ENCODE measurements around the gene ITGAV. TPM values are rescaled to one million over a fixed set of nuclear protein-coding genes. Genes with fewer than 3 reads are reported as not detected.
"Not testable (repeated sequence)": the region's sequence is repeated elsewhere in the genome, so short reads cannot be mapped to it uniquely, and the experiment has no call there.

ITGAV gene
- total RNA-seq (2014; rRNA removed), result 104 and 125 TPM in 2 replicates
- 25.6 TPM for polyA plus RNA-seq (2012)

DNA sequence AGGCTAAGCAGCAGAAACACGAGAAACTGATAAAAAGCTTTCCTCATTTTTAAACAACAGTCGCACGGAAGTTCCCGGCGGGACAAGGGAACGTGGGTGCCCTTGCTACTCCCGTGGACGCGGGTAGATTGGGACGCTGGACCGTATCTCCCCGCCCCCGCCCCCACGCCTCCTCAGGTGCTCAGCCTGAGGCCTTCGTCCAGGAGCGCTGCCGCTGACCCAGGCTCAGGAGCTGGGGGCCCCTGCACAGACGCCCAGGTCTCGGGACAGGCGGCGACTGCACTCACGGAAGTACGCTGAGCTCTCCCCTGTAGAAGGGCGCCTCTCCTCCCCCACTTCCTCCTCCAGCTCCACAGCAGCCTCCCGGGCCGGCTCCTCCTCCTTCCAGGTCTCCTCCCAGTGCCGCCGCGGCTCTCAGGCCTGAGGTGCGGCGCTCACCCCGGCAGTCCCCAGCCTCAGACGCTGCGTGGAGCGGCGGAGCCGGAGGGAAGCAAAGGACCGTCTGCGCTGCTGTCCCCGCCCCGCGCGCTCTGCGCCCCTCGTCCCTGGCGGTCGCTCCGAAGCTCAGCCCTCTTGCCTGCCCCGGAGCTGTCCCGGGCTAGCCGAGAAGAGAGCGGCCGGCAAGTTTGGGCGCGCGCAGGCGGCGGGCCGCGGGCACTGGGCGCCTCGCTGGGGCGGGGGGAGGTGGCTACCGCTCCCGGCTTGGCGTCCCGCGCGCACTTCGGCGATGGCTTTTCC, at the start of gene ITGAV:
ITGAV (plus strand) TSS at position 445 of the 738 bp plus-strand sequence; CDS start at position 728, 283 bp downstream.
- DNase-seq (ENCODE audit: low read depth), result peak; percentile 89

- peak; percentile 70 for DNase-seq (ENCODE audit: low read depth)
Observed at GRCh38 chr2:186540941-186541340, 48.9 kb upstream of the ITGAV start.

GRCh38 chr2:186542002-186542401, 47.9 kb upstream of the ITGAV start:
- DNase-seq (ENCODE audit: low read depth), result no peak

- DNase-seq (ENCODE audit: low read depth), result peak; percentile 61
Observed at GRCh38 chr2:186543561-186544131, 46.2 kb upstream of the ITGAV start.

DNA sequence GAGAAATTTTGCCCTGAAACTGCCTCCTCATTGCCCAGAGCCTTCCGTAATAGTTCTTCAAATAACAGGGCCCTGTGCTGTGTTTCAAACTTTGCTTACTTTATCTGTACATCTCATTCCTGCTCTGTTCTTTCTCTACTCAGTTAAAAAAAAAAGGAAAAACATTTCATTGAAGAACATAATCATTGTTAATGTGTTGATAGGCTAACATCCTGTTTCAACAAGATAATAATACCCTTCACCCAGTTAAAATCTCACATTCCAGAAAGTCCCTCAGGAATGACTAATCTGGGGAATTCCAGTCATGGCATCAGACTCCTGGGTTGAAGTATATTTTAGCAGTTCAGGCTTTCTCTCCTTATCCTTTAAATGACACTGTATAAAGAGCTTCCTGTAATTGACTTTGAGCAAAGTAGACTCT, 45.6 kb upstream of the ITGAV start:
- DNase-seq (ENCODE audit: low read depth), result peak; percentile 88

DNA sequence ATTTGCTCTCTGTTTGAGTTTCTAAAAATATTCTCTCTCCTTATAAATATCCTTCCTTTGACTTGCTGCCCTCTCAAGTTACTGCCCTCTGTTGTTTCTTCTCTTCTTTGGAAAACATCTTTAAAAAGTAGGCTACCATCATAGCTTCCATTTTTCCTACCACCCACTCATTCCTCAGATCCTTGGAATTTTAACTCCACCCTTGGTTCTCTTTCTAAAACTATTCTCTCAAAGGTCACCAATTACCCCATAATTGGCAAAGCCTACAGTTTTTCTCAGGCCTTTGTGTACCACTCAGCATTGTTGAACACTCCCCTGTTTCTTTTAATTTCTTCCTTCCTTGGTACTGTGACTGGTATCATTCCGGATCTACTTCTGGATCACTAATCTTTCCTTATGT, 43.0 kb upstream of the ITGAV start:
- DNase-seq (ENCODE audit: low read depth), result no peak

DNA sequence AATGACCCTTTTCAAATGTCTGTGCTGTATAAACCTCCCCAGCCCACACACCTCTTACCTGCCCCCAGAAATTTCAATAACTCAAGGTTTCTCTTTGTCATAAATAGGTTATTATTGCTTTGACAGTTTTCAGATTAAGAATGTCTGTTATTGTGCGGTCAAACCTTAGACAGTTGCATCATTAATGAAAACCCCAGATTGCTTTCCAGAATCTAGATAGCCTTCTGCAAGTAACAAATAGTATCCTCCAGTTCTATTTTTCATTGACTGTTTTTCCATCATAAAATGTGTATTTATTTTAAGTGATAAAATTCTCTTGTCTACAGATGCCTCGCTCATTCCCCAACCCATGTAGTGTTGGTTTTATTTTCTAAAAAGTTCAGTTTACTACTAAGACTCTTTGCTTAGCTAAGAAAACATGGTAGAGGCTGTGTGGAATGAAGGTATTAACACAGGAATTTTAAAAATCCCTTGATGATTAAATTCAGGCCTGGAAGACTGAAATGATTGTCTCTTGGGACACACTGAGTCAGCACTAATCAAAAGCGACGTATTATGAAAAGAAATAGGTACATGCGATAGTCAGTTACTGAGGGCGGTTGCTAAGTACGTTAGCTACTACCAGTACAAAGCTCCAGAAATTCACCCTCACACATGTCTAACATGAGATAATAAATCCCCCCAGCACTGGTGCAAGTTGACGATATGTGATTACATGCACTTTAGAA, 38.4 kb upstream of the ITGAV start:
- DNase-seq (ENCODE audit: low read depth), result no peak

GRCh38 chr2:186554429-186554828, 35.4 kb upstream of the ITGAV start:
- DNase-seq (ENCODE audit: low read depth), result peak; percentile 22

DNA sequence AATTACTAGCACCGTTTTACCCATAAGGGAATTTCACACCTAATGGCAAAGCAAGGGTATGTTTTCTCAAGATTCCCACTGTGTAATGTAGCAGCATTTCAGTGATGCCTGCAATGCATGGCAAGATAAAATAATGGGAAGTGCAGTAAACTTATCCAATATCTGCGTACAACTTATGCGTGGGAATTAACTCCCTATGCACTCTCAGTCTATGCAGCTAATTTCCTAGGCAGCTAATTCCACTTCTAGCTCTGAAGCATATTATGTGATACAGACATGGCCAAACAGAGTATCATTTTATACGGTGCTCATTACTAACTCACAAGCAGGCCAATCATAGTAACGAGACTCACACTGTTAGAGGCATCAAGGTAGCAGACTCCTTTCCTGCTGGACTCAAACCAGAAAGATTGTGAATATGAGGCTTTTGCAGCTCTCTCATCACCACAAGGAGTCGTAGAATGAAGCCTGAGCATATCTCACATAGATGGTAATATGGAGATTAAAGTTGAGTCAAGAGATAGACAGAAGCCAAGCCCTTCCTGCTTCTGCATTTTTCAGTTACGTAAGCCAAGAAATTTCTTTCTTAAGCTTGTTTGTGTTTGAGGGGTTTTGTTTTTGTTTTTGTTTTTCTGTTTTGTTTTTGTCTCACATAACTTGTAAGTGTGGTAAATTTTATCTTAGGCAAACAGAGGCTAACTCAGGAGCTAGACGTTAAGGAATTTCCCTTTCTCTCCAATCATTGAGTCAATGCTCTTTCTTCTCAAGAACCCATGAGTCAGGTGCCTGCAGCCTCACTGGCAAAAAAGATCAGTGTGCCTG, 34.8 kb upstream of the ITGAV start:
- DNase-seq (ENCODE audit: low read depth), result no peak

GRCh38 chr2:186558512-186559276, 31.2 kb upstream of the ITGAV start:
- no peak for DNase-seq (ENCODE audit: low read depth)

GRCh38 chr2:186559370-186559769, 30.5 kb upstream of the ITGAV start:
- no peak for DNase-seq (ENCODE audit: low read depth)

DNA sequence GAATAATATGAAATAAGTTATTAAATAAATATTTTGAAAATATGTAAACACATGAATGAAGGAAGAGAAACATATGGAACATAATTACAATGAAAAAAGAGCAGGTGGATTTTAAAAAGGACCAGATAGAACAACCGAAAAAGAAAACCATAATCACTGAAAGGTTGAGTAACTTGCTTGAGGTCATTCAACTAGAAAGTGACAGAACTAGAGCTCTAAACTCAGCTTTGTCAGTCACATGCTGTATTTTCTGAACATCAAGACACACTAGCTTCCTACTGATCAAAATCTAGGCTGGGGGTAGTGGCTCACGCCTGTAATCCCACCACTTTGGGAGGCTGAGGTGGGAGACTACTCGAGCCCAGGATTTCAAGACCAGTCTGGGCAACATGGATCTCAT, 30.0 kb upstream of the ITGAV start:
- no peak for DNase-seq (ENCODE audit: low read depth)

- DNase-seq (ENCODE audit: low read depth), result no peak
Observed at GRCh38 chr2:186560254-186560653, 29.6 kb upstream of the ITGAV start.

DNA sequence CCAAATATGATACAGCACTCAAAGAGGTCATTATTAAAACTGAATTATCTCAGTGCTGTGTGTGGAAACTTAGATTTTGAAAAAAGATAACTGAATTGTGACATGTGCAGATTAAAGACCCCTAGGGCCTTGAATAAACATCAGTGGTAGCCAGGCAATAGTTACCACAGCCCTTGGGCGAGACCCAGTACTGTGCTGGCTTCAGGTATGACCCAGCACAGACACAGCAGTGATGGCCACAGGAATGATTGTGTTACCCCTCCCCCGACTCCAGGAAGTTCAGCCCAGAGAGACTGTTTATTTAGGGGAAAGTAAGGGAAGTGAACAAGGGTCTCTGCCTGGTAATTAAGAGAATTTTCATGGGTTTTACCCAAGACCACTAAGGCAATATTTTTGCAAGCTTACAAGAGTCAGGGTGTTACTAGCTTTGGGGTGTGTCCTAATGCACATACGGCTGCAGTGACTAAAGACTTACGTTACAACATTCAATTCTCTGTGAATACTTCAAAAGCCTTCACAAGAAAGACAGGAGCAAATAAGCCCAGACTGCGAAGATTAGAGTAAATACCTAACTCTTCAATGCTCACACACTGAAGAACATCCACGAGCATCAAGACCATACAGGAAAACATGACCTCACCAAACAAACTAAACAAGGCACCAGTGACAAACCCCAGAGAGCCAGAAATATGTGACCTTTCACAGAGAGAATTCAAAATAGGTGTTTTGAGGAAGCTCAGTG, 28.2 kb upstream of the ITGAV start:
- no peak for DNase-seq (ENCODE audit: low read depth)

- DNase-seq (ENCODE audit: low read depth), result no peak
Observed at GRCh38 chr2:186562209-186562578, 27.7 kb upstream of the ITGAV start.

DNA sequence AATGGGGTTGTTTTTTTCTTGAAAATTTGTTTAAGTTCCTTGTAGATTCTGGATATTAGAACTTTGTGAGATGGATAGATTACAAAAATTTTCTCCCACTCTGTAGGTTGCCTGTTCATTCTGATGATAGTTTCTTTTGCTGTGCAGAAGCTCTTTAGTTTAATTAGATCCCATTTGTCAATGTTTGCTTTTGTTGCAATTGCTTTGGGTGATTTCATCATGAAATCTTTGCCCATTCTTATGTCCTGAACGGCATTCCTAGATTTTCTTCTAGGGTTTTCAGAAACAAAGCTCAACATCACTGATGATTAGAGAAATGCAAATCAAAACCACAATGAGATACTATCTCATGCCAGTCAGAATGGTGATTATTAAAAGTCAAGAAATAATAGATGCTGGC, 21.3 kb upstream of the ITGAV start:
- DNase-seq (ENCODE audit: low read depth), result not testable (repeated sequence)

DNA sequence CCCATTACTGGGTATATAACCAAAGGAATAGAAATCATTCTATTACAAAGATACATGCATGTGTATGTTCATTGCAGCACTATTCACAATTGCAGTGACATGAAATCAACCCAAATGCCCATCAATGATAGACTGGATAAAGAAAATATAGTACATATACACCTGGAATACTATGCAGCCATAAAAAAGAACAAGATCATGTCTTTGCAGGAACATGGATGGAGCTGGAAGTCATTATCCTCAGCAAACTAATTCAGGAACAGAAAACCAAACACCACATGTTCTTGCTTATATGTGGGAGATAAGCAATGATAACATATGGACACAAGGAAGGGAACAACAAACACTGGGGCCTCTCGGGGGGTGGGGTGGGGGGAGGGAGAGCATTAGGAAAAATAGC, 20.7 kb upstream of the ITGAV start:
- not testable (repeated sequence) for DNase-seq (ENCODE audit: low read depth)

- DNase-seq (ENCODE audit: low read depth), result no peak
Observed at GRCh38 chr2:186569897-186570296, 20.0 kb upstream of the ITGAV start.

DNA sequence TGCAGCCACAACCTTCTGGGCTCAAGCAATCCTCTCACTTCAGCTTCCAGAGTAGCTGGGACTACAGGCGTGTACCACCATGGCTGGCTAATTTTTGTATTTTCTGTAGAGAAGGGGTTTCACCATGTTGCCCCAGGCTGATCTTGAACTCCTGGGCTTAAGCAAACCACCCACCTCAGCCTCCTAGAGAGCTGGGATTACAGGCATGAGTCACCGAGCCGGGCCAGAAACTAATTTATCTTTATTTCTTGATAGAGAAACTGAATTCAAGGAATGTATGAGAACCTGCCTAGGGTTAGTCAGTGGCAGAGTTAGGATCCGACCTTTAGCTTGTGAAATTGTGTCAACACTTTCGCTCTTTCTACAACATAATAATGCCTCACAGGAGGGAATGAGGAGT, 19.3 kb upstream of the ITGAV start:
- DNase-seq (ENCODE audit: low read depth), result peak; percentile 43

- DNase-seq (ENCODE audit: low read depth), result peak; percentile 36
Observed at GRCh38 chr2:186572705-186573104, 17.2 kb upstream of the ITGAV start.
